Smooth muscle cell (in vitro differentiated cells): ENCODE measurements around the gene PARS2. TPM values are rescaled to one million over a fixed set of nuclear protein-coding genes. Genes with fewer than 3 reads are reported as not detected.

ENCODE experiments used
- DNase-seq: peaks from one replicate; lab custom pipeline; 2025; ENCODE audit not compliant: unreplicated experiment; lab: John Stamatoyannopoulos, UW
- H2AFZ ChIP-seq: fragments of 200-600 bp; sonication (generic); 2 replicates; pipeline ENCODE4 v1.6.0; 2016; ENCODE audit warnings: antibody characterized with exemption, low read depth, mild to moderate bottlenecking
- H3F3A ChIP-seq: fragments of 200-600 bp; sonication (generic); 2 replicates; pipeline ENCODE4 v1.6.0; 2017; ENCODE audit warnings: antibody characterized with exemption, low read depth
- H3K27ac ChIP-seq: fragments of 200-600 bp; sonication (generic); 2 replicates; pipeline ENCODE4 v1.5.1; 2016; ENCODE audit warnings: low read depth, mild to moderate bottlenecking
- H3K27me3 ChIP-seq: fragments of 200-600 bp; sonication (generic); 2 replicates; pipeline ENCODE4 v1.6.1; 2016; ENCODE audit warnings: low read depth, mild to moderate bottlenecking
- H3K36me3 ChIP-seq: fragments of 200-600 bp; sonication (generic); 2 replicates; pipeline ENCODE4 v1.5.1; 2016; ENCODE audit warnings: low read depth
- H3K4me1 ChIP-seq: fragments of 200-600 bp; sonication (generic); 2 replicates; pipeline ENCODE4 v1.5.1; 2016; ENCODE audit warnings: low read depth
- H3K4me2 ChIP-seq: fragments of 200-600 bp; sonication (generic); 2 replicates; pipeline ENCODE4 v1.6.0; 2016; ENCODE audit warnings: mild to moderate bottlenecking
- H3K4me3 ChIP-seq: fragments of 200-600 bp; sonication (generic); 2 replicates; pipeline ENCODE4 v1.5.1; 2016; ENCODE audit warnings: mild to moderate bottlenecking
- H3K79me2 ChIP-seq: fragments of 200-600 bp; sonication (generic); 2 replicates; pipeline ENCODE4 v1.6.0; 2016; ENCODE audit warnings: low read depth, mild to moderate bottlenecking
- H3K9ac ChIP-seq: fragments of 200-600 bp; sonication (generic); 2 replicates; pipeline ENCODE4 v1.6.0; 2016; ENCODE audit warnings: low read depth
- H3K9me3 ChIP-seq: fragments of 200-600 bp; sonication (generic); replicated peaks from 2 replicates; pipeline ENCODE4 v1.5.1; 2016; ENCODE audit warnings: low read depth
- H4K20me1 ChIP-seq: fragments of 200-600 bp; sonication (generic); 2 replicates; pipeline ENCODE4 v1.6.0; 2016; ENCODE audit warnings: low read depth
- CTCF ChIP-seq: fragments of 200-600 bp; sonication (generic); IDR thresholded peaks from 2 replicates; pipeline ENCODE4 v1.5.1; 2017; ENCODE audit warnings: borderline replicate concordance, mild to moderate bottlenecking, antibody characterized with exemption; ENCODE audit not compliant: insufficient read depth, poor library complexity, severe bottlenecking
- WGBS: methylation state at CpG from one replicate; pipeline ENCODE4 v1.1.7; 2016; ENCODE audit warnings: low lambda C conversion rate; 5-methylcytosine and 5-hydroxymethylcytosine counted together
- polyA plus RNA-seq: library from polyadenylated mRNA; unstranded; fragments of >200 nt; fragmentation: Nextera tagmentation; extraction: Ambion mirVana; gene quantifications from 2 replicates; pipeline ENCODE4 v1.2.1, GENCODE V29; 2016
- total RNA-seq: library from RNA; depleted of rRNA; stranded (reverse); fragments of >200 nt; gene quantifications from 2 replicates; pipeline ENCODE4 v1.2.3, GENCODE V29; 2014

PARS2 gene
- total and polyA plus RNA-seq, 2 experiments from 2014 or later = 1.7 to 5.7 TPM

DNA sequence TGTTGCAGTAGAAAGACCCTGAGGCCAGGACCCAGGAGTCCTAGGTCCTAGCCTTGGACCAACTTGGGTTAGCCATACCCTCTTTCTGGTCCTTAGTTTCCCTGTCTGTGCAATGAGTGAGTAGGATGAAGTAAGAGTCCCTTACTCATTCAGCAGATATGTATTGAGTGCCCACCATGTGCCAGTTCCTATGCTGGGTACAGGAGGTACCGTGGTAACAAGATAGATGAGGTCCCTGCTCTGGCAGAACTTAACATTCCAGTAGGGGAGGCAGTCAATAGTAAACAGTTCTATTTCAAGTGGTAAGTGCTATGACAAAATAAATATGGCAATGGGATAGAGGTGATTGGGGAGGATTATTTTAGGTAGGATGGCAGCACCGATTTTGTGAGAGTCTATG lies 18.3 kb upstream of the PARS2 start:
- H3K4me2 ChIP-seq = no peak overlapping the region
- H4K20me1 ChIP-seq = no peaks in the 10 kb centered on the region
- H2AFZ ChIP-seq = no peak overlapping the region
- DNase-seq = no peak
- WGBS = 88% methylated on average over 2 of the region's 2 CpGs
- no peaks in the 10 kb centered on the region for H3K4me1 ChIP-seq
- peaks cover 40% of the 10 kb centered on the region for H3K27me3 ChIP-seq
- no peak overlapping the region for H3K9ac ChIP-seq
- H3K36me3 ChIP-seq = no peaks in the 10 kb centered on the region
- H3F3A ChIP-seq = no peaks in the 10 kb centered on the region
- H3K27ac ChIP-seq = no peak overlapping the region
- no peak for TF ChIP-seq CTCF
- no peak overlapping the region for H3K4me3 ChIP-seq
- no peaks in the 10 kb centered on the region for H3K9me3 ChIP-seq
- H3K79me2 ChIP-seq = no peaks in the 10 kb centered on the region

DNA sequence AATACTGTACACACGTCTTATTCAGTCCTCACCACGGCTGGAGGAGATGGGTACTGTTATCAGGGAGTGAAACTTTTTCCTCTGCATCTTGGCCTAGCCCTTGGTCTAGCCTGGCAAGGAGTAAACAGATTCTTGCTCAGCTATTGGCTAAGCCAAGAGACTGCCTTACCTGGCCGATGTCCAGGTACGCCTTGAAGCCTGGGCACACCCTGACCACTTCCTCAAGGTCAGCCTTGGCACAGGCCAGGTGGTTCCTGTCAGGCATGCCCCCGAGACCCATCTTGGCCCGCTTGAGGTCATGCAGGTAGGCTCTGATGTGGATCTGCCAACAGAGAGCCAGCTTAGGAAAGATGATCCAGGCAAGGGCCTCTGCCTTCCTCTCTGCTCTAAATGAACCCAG lies 17.8 kb upstream of the PARS2 start:
- no peak for TF ChIP-seq CTCF
- 84% methylated on average over 6 of the region's 6 CpGs for WGBS
- Histone ChIP-seq H3K27ac (no peak overlapping the region), H2AFZ (no peak overlapping the region), H3K36me3 (no peaks in the 10 kb centered on the region), H3K4me2 (no peak overlapping the region), H4K20me1 (no peaks in the 10 kb centered on the region), H3F3A (no peaks in the 10 kb centered on the region), H3K9ac (no peak overlapping the region), H3K4me3 (no peak overlapping the region), H3K4me1 (no peaks in the 10 kb centered on the region), H3K9me3 (no peaks in the 10 kb centered on the region), H3K79me2 (no peaks in the 10 kb centered on the region), H3K27me3 (peaks cover 40% of the 10 kb centered on the region)
- no peak for DNase-seq

DNA sequence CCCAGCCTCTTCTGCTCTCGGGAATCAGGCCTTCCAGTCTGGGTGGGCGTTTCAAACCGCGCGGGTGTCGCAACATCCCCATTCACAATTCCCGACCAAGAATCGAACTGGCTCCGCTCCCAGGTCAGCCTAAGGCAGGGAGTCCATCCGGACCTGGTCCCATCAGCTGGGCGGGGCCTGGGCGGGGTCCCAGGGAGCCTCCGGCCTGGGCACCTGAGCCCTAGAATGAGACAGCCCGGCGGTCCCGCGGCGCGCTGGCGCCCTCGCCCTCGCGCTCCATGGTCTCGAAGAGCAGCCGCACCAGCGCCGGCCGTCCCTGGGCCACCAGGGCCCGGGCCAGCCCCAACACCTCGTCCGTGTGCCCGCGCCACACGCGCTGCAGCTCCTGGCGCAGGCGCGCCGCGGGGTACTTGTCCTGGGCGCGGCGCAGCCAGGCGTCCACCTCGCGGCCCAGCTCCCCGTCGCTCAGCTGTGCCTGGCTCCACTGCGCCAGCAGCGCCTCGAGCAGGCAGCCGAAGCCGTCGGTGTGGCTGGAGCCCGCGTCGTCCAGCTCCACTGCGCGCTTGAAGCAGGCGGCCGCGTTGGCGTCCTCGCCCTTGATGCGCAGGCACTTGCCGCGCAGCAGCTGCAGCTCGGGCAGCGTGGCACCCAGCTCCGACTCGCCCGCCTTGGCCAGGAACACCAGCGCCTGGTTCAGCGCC lies 16.9 kb upstream of the PARS2 start:
- Histone ChIP-seq H4K20me1 (no peaks in the 10 kb centered on the region), H3K4me1 (no peaks in the 10 kb centered on the region), H3F3A (no peaks in the 10 kb centered on the region), H3K4me2 (peak overlapping the region; percentile 73), H3K9ac (no peak overlapping the region), H3K36me3 (no peaks in the 10 kb centered on the region), H3K4me3 (no peak overlapping the region), H3K79me2 (no peaks in the 10 kb centered on the region), H2AFZ (no peak overlapping the region), H3K9me3 (no peaks in the 10 kb centered on the region), H3K27ac (no peak overlapping the region), H3K27me3 (peaks cover 40% of the 10 kb centered on the region)
- TF ChIP-seq CTCF = no peak
- 41% methylated on average over 56 of the region's 74 CpGs for WGBS
- no peak for DNase-seq

DNA sequence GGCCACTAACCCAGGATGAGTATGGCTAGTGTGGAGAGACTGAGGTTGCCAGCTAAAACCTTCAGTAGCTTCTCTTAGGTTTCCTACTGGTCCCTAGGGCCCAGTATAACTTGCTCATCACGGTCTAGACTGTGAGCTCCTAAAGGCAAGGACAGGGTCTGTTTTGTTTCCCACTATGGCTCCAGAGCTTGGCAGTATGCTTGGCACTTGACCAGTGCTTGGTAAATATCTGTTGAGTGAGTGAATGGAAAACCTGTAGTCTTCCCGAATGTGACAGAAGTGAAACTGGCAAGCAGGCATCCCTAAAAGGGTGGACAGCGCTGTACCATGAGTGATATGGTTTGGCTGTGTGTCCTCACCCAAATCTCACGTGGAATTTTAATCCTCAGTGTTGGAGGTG lies 13.1 kb upstream of the PARS2 start:
- WGBS = 90% methylated on average over 4 of the region's 4 CpGs
- no peak for TF ChIP-seq CTCF
- no peaks in the 10 kb centered on the region for H3F3A ChIP-seq
- no peaks in the 10 kb centered on the region for H3K9me3 ChIP-seq
- H3K79me2 ChIP-seq = no peaks in the 10 kb centered on the region
- H2AFZ ChIP-seq = no peak overlapping the region
- no peak overlapping the region for H3K4me2 ChIP-seq
- H3K4me1 ChIP-seq = no peaks in the 10 kb centered on the region
- H3K36me3 ChIP-seq = no peaks in the 10 kb centered on the region
- H3K27me3 ChIP-seq = peaks cover 24% of the 10 kb centered on the region
- H3K9ac ChIP-seq = no peak overlapping the region
- H3K27ac ChIP-seq = no peak overlapping the region
- no peaks in the 10 kb centered on the region for H4K20me1 ChIP-seq
- DNase-seq = no peak
- no peak overlapping the region for H3K4me3 ChIP-seq
